ENCODE data around the gene FOXP1.
A peak's percentile ranks its signal among the peaks of the same experiment; 100 is the strongest.

Gene FOXP1

DNA sequence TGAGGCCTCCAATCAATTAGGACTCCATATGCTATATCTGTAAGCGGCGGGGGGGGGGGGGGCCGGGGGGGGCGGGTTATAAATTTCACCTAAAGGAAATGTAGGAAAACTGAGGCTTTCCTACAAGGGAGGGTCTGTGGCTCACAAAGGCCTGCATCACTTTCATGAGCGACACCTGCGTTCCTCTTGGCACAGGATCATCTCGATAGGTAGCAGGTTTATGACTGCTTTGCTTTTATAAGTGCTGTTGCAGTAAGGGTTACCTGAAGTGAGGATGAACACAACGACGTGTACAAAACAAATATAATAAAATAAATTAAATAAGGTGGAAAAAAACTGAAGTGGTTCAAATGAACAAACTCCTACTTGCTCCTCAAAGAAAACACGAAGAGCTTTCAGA lies 194.3 kb downstream of the FOXP1 start:
- TF ChIP-seq EZH2phosphoT487 (IDR thresholded peaks at IDR 0.05; ENCODE audit: low read depth) (no peak), CTCF (IDR thresholded peaks at IDR 0.05; ENCODE audit: low read depth, low read length) (no peak)
- peak overlapping the region; percentile 90 for H3K4me2 ChIP-seq (ENCODE audit: low read length)

GRCh38 chr3:71388535-71389120 lies 194.9 kb downstream of the FOXP1 start:
- Histone ChIP-seq H3K79me2 (ENCODE audit: low read length) (no peaks in the 10 kb centered on the region), H3K27ac (ENCODE audit: low read length) (no peak overlapping the region), H3K36me3 (replicated peaks; ENCODE audit: low read depth, low read length) (no peaks in the 10 kb centered on the region), H3K4me2 (ENCODE audit: low read length) (peak overlapping the region; percentile 49), H3K9me3 (ENCODE audit: insufficient read depth, low read length) (no peaks in the 10 kb centered on the region), H4K20me1 (ENCODE audit: insufficient read depth, low read length) (no peaks in the 10 kb centered on the region), H3K9ac (ENCODE audit: low read length) (no peak overlapping the region), H3K4me1 (ENCODE audit: low read length) (peaks cover 53% of the 10 kb centered on the region), H3K4me3 (ENCODE audit: low read length) (peak overlapping the region; percentile 14; the same call in 1 of the 2 replicates), H2AFZ (ENCODE audit: low read depth, low read length) (no peak overlapping the region), H3K27me3 (ENCODE audit: low read depth, low read length) (peaks cover 54% of the 10 kb centered on the region)
- TF ChIP-seq EZH2phosphoT487 (IDR thresholded peaks at IDR 0.05; ENCODE audit: low read depth), result peak; percentile 19; the same call in 1 of the 2 replicates
- TF ChIP-seq CTCF (IDR thresholded peaks at IDR 0.05; ENCODE audit: low read depth, low read length), result no peak

More for the DNA sequence above, 194.3 kb downstream of the FOXP1 start:
- no peak overlapping the region for H2AFZ ChIP-seq (ENCODE audit: low read depth, low read length)
- H3K36me3 ChIP-seq (replicated peaks; ENCODE audit: low read depth, low read length), result no peaks in the 10 kb centered on the region
- H3K4me3 ChIP-seq (ENCODE audit: low read length), result no peak overlapping the region
- H3K9me3 ChIP-seq (ENCODE audit: insufficient read depth, low read length), result no peaks in the 10 kb centered on the region
- no peaks in the 10 kb centered on the region for H3K79me2 ChIP-seq (ENCODE audit: low read length)
- peaks cover 59% of the 10 kb centered on the region for H3K4me1 ChIP-seq (ENCODE audit: low read length)
- H3K9ac ChIP-seq (ENCODE audit: low read length), result no peak overlapping the region
- no peak overlapping the region for H3K27ac ChIP-seq (ENCODE audit: low read length)
- H3K27me3 ChIP-seq (ENCODE audit: low read depth, low read length), result peaks cover 54% of the 10 kb centered on the region
- no peaks in the 10 kb centered on the region for H4K20me1 ChIP-seq (ENCODE audit: insufficient read depth, low read length)

DNA sequence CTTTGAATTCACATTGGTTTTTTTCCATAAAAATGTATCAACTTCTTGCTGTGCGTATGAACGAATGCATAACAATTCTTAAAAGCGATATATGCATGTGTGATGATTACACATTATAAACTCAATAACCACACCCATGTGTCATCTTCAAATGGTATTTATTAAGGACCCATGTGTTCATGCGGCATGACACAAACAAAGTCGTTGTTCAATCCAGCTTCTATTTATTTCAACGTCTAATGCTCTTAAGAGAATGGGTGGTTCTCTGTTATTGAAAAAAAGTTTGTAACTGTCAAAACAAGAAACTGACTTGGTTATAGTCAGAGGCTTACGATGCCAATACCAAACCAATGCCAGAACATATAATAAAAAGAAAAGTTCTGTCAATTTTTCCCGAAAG lies 195.9 kb downstream of the FOXP1 start:
- Histone ChIP-seq H3K4me3 (ENCODE audit: low read length) (no peak overlapping the region), H3K27me3 (ENCODE audit: low read depth, low read length) (peaks cover 62% of the 10 kb centered on the region), H3K9ac (ENCODE audit: low read length) (no peak overlapping the region), H3K4me1 (ENCODE audit: low read length) (peaks cover 45% of the 10 kb centered on the region), H3K27ac (ENCODE audit: low read length) (no peak overlapping the region), H3K9me3 (ENCODE audit: insufficient read depth, low read length) (no peaks in the 10 kb centered on the region), H3K36me3 (replicated peaks; ENCODE audit: low read depth, low read length) (no peaks in the 10 kb centered on the region), H4K20me1 (ENCODE audit: insufficient read depth, low read length) (no peaks in the 10 kb centered on the region), H3K79me2 (ENCODE audit: low read length) (no peaks in the 10 kb centered on the region), H2AFZ (ENCODE audit: low read depth, low read length) (no peak overlapping the region), H3K4me2 (ENCODE audit: low read length) (no peak overlapping the region)
- TF ChIP-seq EZH2phosphoT487 (IDR thresholded peaks at IDR 0.05; ENCODE audit: low read depth) (no peak; the same call in 1 of the 2 replicates), CTCF (IDR thresholded peaks at IDR 0.05; ENCODE audit: low read depth, low read length) (no peak)

- no peak for TF ChIP-seq CTCF (IDR thresholded peaks at IDR 0.05; ENCODE audit: low read depth, low read length)
- no peak for TF ChIP-seq EZH2phosphoT487 (IDR thresholded peaks at IDR 0.05; ENCODE audit: low read depth)
- H4K20me1 ChIP-seq (ENCODE audit: insufficient read depth, low read length), result no peaks in the 10 kb centered on the region
- H3K9me3 ChIP-seq (ENCODE audit: insufficient read depth, low read length), result no peaks in the 10 kb centered on the region
- peaks cover 57% of the 10 kb centered on the region for H3K27me3 ChIP-seq (ENCODE audit: low read depth, low read length)
- H3K9ac ChIP-seq (ENCODE audit: low read length), result no peak overlapping the region
- no peak overlapping the region for H3K4me2 ChIP-seq (ENCODE audit: low read length)
- no peak overlapping the region for H2AFZ ChIP-seq (ENCODE audit: low read depth, low read length)
- H3K36me3 ChIP-seq (replicated peaks; ENCODE audit: low read depth, low read length), result no peaks in the 10 kb centered on the region
- peaks cover 21% of the 10 kb centered on the region for H3K4me1 ChIP-seq (ENCODE audit: low read length)
- H3K4me3 ChIP-seq (ENCODE audit: low read length), result no peak overlapping the region
- no peaks in the 10 kb centered on the region for H3K79me2 ChIP-seq (ENCODE audit: low read length)
- no peak overlapping the region for H3K27ac ChIP-seq (ENCODE audit: low read length)
These were observed 198.5 kb downstream of the FOXP1 start for GRCh38 chr3:71384837-71385716.

Measured in OCI-LY3 (cell line).